PC-3 (cell line): ENCODE measurements around the gene SORBS2.

Experiments used
- EZH2 ChIP-seq: fragments of 300-600 bp; sonication (generic); IDR thresholded peaks from one replicate; pipeline ENCODE4 v1.6.1; 2017; ENCODE audit warnings: antibody characterized with exemption, mild to moderate bottlenecking, low read length; ENCODE audit not compliant: unreplicated experiment
- EZH2phosphoT487 ChIP-seq: fragments of 300-600 bp; sonication (generic); IDR thresholded peaks from 2 replicates; pipeline ENCODE4 v1.6.1; 2018; ENCODE audit warnings: mild to moderate bottlenecking, antibody characterized with exemption, low read length, borderline replicate concordance
- TF ChIP-seq, protein P1 (sequence below): fragments of 300-600 bp; sonication (generic); conservative IDR thresholded peaks from 2 replicates; pipeline ENCODE4 v1.5.1; 2017; ENCODE audit warnings: antibody characterized with exemption, low read depth, mild to moderate bottlenecking, low read length

DNA sequence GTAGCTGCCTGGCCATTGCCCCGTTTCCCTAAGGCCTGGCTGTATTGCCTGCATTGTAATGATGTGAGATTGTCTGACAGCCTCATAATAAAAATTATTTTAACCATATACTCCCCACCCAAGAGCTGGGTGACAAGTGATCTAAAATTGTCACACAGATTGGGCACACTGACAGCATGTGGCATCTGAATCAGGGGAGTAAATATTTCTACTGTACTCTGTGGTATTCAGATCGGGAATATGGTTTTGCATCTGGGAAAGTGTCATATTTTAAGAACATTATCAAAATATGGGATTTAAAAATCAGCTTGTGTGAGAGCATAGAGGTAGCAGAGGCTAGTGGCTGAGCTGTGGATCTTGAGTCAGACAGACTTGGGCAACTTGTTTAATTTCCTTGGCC is 140.9 kb downstream of the SORBS2 start:
- TF ChIP-seq, protein P1, sequence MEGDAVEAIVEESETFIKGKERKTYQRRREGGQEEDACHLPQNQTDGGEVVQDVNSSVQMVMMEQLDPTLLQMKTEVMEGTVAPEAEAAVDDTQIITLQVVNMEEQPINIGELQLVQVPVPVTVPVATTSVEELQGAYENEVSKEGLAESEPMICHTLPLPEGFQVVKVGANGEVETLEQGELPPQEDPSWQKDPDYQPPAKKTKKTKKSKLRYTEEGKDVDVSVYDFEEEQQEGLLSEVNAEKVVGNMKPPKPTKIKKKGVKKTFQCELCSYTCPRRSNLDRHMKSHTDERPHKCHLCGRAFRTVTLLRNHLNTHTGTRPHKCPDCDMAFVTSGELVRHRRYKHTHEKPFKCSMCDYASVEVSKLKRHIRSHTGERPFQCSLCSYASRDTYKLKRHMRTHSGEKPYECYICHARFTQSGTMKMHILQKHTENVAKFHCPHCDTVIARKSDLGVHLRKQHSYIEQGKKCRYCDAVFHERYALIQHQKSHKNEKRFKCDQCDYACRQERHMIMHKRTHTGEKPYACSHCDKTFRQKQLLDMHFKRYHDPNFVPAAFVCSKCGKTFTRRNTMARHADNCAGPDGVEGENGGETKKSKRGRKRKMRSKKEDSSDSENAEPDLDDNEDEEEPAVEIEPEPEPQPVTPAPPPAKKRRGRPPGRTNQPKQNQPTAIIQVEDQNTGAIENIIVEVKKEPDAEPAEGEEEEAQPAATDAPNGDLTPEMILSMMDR: no peak
- TF ChIP-seq EZH2 (no peak), EZH2phosphoT487 (no peak)
